HG02970 (cell line): ENCODE data around the gene ARL17B.
"Not testable (repeated sequence)": the region's sequence is repeated elsewhere in the genome, so short reads cannot be mapped to it uniquely, and the experiment has no call there.

Source experiments
- ATAC-seq: cut with Tn5 transposase; IDR thresholded peaks from one replicate; pipeline ENCODE4 v1.9.1; 2021; ENCODE audit warnings: mild to moderate bottlenecking, moderate library complexity, moderate number of reproducible peaks; ENCODE audit not compliant: unreplicated experiment, low FRiP score

The ARL17B gene

DNA sequence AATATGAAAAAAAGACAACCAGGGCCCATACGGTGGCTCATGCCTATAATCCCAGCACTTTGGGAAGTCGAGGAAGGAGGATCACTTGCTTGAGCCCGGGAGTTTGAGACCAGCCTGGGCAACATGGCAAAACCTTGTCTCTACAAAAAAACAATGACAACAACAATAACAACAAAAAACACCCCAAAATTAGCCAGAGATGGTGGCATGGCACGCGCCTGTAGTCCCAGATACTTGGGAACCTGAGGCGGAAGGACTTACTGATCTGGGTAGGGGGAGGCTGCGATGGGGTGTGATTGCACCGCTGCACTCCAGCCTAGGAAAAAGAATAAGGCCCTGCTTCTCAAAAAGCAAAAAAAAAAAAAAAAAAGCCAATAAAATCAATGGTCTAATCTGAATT lies 69.9 kb downstream of the ARL17B start:
- not testable (repeated sequence) for ATAC-seq

DNA sequence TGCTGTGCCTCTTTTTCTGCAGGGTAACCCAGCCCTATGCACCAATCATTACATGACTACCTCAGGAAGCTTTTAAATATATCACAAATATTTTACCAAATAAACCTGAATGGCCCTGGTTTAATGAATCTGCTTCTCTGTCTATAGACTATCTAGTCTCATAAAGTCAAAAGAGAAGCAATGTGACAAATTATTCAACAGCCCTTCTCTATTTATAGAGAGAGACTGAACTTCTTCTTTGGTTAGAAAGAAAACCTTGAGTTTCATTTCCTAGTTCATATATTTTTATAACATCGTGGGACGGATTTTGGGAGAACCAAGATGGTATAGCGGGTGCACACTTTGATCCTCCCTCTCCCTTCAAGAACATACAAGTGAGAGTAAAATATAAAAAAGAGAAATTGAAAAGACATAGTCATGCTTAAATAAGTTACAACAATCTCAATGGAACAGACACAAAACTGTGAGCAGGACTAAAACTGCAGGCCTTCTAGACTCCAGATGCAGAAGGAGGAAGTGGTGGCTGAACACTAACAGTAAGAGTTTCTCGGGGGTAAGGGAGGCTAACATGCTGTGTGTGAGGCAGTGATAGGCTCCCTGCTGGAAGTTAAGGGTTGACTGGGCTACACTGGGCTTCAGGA lies 70.5 kb downstream of the ARL17B start:
- ATAC-seq: not testable (repeated sequence)

DNA sequence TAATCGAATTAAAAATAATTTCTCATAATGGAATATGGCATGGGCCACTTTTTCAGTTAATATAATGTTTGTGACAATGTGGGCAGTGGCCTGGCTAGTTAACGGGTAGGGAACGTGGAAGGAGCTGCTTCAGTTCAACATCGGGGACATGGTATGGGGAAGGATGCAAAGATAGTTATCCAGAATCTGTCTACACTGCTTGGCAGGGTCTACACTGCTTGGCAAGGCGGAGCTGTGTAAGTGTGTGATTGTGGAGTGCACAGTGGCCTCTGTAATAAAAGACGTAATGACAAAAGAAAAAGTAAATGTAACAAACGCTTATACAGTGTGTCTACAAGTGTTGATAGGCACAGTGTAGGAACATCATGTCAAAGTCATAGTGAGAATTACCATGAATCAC lies 74.0 kb downstream of the ARL17B start:
- ATAC-seq: not testable (repeated sequence)

DNA sequence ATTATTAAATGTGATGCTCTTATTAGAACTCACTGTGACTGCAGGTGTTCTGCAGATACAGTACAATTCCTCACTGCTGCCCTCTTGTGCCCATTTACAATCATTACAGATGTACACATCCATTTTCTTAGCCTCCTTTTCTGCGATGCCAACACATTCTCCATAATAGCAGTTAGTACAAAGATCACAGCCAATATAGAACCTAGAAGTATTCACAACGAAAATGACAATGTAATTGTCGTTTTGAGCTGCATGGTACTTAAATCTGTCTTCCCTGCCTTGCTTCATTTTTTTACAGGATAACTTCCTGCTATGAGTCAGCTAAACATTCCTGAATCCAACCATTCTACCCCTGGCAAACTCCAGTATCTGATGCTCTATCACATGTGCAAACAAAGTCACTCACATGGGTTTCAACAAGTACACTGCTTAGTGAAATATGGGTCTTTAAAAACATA lies 74.8 kb downstream of the ARL17B start:
- ATAC-seq: peak; percentile 58

DNA sequence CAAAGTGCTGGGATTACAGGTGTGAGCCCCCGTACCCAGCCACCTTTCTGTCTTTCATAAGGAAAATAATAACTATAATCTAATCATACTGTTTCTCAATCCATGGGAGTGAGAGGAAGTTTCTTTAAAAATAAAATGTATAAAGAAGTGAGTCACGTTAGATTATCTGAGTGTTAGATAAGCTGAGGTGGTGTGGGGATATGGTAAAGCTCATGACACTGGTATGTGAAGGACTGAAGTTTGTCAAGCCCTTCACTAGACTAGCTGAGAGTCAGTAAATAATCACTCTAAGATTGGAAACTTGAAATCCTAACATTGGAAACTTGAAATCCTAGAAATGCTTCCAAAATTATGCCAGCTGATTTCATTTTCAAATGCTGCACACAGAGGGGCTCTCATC lies 76.1 kb downstream of the ARL17B start:
- not testable (repeated sequence) for ATAC-seq

DNA sequence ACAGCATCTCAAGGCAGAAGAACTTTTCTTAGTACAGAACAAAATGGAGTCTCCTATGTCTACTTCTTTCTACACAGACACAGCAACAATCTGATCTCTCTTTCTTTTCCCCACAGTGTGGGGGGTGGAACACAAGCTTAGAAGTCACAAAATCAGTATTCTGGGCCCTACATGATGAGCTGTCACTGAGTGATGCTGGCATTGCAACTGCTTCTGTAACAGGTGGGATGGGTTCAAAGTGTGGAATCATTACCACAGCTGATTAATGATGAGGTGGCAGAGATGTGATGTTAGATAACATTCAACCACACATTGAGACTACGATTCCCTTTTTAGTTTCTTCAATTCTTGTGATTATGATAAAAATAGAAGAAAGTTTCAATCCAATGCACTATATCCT lies 77.1 kb downstream of the ARL17B start:
- not testable (repeated sequence) for ATAC-seq

DNA sequence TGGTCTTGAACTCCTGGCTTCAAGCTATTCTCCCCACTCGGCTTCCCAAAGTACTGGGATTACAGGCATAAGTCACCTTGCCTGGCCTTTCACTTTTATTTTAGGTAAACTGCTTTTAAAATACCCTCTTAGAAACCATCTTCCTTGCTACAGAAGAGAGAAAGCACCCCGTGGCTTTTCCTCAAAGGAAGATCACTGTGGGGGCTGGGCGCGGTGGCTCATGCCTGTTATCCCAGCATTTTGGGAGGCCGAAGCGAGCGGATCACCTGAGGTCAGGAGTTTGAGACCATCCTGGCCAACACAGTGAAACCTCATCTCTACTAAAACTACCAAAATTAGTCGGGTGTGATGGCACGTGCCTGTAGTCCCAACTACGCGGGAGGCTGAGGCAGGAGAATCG lies 78.9 kb downstream of the ARL17B start:
- not testable (repeated sequence) for ATAC-seq

DNA sequence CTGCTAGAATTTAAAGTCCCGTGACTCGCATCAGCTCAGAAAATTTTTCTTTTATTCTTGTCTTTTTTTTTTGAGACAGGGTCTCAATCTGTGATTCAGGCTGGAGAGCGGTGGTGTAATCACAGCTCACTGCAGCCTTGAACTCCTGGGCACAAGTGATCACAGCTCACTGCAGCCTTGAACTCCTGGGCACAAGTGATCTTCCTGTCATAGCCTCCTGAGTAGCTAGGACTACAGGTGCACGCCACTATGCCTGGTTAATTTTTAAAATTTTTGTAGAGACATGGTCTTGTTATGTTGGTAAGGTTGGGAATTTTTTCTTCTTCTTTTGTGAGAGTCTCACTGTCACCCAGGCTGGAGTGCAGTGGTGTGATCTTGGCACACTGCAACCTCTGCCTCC lies 80.2 kb downstream of the ARL17B start:
- not testable (repeated sequence) for ATAC-seq

DNA sequence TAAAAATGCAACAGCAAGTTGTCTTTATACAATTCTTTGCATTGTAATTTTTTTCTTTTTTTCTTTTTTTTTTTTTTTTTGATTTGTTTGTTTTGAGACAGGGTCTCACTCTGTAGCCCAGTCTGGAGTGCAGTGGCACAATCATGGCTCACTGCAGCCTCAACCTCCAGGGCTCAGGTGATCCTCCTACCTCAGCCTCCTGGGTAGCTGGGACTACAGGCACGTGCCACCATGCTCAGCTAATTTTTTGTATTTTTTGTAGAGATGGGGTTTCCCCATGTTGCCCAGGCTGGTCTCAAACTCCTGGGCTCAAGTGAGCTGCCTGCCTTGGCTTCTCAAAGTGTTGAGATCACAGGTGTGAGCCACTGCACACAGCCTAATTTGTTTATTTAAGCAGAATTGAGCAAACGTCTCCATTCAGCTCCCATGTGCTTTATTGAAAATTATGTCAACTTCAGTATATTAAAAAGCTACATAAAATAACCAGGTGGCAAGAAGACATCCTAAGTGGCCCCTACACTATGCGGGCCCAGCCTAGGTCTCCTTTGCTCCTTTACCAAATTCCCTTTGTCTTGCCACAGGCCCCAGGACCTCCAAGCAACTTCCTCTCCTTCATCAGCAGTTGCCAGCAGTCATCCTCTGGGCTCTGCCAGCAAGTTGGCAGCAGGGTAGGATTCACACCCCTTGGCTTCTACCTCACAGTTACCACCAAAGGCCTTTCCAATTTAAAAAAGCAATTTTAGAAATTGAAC lies 84.7 kb downstream of the ARL17B start:
- not testable (repeated sequence) for ATAC-seq

DNA sequence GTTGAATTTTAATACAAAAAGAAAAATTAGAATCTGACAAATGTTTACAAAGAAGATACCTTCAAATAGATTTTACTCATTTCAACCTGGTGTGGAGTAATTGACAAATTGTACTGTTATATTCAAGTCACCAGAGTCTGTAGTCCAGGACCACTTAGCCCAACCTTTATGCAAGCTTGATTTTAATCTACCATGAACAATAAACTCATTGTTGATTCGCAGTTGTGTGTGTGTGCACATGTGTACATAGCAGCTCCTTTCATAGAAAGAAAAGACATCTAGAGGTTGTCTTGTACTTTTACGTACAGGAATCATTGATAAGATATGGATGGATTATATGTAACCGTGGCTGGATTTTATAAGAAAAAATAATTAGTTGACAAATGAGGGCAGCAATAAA lies 87.3 kb downstream of the ARL17B start:
- no peak for ATAC-seq

DNA sequence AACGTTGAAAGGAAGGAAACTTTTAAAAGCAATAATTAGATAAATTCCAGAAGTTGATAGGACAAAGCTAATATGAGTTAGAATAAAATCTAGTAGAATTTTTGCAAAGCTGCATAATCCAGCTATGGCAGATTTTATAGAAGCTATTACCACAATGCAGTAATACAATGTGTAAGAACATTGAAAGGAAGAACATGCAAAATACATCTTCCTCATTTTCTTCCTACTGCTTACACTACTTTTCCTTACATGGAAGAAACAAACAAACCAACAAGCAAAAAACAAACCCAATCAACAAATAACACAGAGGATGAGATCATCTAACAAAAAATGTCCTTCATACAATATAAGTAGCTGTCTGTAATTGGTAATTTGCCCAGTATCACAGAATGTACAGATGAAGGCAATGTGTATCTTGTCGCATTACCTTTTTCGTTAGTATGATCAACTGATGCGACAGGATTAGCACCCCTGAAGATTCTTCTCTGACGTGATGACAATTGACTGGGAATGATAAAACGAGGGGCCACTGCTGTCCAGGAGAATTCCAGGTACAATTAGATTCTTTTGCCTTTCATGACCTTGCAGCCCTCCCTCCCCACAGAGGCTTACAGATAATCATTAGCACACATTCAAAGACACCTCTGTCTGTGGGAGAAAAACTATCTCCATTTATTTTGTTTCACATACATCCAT lies 87.9 kb downstream of the ARL17B start:
- ATAC-seq: no peak

DNA sequence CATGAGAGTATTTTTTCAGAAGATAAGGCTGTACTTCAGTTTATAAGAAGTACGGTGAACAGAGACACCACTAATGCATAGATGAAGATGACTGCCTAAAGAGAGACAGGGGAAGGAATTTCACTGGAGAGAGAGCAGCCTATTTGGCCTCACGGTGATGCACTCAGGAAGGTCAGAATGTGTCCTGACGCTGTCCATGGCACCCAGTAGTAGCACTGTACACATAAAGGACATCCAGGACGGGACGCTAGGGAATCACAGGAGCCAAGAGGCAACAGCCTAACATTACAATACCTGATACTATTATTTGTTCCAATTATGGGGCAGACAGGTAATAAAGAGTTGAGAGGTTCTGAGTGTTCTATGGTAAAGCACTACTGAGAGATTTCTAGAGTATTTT lies 91.5 kb downstream of the ARL17B start:
- no peak for ATAC-seq

DNA sequence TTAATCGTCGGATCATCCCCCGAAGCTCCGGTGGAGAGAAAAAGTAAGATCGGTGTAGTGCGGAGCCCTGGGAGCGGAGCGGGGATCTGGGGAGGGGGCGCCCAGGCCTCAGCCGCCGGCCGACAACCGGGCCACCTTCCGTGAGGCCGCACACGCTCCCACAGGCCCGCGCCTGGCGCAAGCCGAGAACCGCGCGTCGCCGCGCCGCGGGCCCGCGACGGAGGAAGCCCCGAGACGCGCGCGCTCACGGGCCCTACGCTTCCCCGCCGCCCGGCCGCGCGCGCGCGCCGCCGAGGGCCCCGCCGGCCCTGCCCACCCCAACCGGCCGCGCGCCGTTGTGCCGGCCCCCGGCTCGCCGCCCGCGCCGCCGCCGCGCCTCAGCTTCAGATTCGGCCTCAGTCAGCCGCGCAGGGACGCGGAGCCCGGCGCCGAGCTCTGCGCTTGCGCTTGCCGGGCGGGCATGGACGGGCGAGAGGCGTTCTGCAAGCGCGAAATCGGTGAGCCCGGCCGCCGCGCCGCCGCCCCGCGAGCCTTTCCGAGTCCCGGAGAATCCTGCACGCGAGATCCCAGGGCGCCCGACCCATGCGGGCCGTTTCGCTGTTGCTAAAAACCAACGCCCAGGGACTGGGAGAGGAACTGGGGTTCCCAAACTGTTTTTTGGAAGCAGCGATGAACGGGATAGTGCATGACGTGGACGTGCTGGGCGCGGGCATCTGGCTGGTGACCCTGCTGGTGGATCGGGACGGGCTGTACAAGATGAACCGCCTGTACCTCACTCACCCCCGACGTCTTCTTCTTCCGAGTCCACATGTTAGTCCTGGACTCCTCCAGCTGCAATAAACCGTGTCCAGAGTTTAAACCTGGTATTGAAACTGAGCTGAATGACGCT lies 94.7 kb downstream of the ARL17B start:
- ATAC-seq: peak; percentile 95

DNA sequence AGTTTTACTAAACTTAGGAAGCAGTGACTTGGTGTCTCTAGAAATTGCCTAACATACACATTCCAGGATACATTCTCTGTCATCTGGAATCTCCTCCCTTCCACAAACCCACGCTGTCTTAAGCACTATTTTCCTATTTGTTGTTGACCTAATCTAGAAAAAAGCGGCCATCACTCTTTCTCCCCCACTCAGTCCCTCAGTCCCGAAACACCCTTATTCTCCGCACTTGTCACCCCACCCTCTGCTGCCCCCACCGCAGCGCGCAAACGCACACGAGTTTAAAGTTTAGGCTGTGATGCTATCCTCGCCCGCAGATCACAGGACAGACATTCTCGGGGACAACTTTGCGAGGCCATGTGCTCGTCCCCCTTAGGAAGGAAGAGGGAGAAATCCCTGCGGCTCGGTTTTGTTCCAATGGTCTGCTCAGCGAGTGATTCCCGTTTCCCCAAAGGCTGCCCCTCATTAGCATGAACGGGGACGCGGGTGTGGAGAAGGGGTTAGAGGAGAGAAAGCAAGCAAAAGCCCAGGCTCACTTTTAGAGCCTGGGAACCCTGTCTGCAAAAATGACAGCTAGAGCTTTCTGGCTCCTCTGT lies 95.4 kb downstream of the ARL17B start:
- ATAC-seq: not testable (repeated sequence)

DNA sequence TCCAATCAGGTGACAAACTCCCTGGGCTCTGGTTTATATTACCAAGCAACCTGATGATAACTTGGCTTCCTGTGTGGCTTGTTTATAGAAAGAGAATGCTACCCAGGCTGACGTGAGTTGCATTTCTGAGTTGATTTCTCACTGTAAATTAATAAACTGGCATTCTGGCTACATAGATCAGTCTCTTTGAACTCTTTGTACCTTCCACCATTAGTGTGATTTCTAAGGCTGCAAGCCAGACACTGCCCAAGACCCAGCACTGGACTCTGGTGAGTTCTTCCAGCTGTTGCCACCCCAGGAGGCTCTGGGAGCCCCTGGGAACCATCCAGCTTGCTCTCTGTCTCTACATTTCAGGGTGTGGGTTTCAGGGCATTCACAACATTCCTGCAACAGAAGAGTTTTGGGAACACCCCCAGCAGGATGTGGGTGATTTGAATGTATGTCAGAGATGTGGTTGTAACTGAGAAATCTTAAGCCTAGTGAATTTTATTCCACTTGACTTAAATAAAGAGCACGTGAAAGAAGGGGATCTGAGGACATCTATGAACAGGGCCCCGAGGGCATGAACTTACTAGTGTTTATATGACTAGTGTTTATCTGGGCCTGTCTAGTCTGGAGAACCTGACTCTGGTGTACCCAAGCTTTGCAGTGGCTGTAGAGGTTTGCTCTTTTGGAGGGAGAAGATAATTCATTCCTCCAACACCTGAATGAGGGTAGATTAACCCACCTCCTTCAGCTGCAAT lies 96.9 kb downstream of the ARL17B start:
- no peak for ATAC-seq

DNA sequence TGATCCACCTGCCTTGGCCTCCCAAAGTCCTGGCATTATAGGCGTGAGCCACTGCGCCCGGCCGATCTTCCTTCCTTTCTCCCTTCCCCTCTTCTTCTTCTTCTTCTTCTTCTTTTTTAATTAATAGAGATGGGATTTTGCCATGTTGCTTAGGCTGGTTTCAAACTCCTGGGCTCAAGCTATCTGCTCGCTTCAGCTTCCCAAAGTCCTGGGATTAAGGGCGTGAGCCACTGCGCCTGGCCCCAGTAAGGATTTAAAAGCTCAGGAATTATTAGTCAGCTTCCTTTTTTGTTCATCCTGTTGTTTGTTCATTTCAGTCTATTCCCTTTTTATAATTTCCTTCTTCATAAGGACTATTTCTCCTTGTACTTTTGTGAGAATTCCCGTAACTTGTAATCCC lies 99.3 kb downstream of the ARL17B start:
- ATAC-seq: no peak

DNA sequence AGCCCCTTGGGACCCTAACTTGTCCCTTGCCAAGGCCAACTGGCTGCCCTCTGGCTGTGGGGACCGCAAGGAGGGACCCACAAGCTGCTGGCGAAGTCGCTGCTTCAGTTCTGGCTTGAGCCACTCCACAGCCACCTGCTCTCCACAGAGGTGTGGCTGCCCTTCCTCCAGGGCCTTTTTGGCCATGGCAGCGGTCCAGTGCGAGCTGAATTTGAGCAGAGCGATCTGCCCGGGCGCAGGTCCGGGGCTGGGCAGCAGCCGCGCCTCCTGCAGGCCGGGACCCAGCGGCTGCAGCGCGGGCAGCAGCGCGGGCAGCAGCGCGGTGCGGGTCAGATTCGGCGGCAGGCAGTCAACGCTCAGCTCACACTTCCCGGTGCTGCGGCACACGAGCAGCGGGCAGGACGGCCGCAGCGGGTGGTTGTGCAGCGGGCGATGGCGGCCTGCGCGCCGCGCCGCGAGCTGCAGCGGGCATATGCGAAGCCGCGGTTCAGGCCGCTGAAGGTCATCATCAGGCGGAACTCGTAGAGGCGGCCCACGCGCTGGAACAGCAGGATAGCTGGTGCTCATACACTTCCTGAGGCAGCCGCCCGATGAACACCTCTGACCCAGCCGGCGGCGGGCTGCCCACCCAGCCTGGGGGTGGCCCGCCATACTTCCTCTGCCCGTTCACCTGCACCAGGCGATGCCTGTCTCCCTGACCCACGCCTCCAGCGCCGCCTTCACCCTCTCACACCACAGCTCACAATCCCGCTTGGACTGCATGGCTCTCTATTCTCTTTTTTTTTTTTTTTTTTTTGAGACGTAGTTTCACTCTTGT lies 101.5 kb downstream of the ARL17B start:
- not testable (repeated sequence) for ATAC-seq

DNA sequence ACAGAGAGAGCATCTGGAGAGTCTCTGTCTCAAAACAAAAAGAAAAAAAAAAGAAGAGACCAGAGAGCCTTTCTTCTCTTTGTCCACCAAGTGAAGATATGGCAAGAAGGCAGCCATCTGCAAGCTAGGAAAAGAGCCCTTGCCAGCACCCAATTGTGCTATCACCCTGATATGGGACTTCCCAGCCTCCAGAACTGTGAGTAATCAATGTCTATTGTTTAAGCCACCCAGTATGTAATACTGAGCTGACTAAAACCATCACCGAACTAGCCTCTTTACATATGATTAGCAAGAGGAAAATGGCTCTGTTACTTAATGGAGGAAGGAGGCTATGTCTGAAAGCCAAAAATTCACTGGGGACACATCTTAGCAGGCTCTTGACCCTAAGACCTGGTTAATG lies 105.2 kb downstream of the ARL17B start:
- not testable (repeated sequence) for ATAC-seq
